Subcutaneous adipose tissue (tissue), 4 donors: ENCODE data around the gene MGA. TPM values are rescaled to one million over a fixed set of nuclear protein-coding genes. Genes with fewer than 3 reads are reported as not detected.

Experiments used
- total RNA-seq, 4 donors: library from RNA; depleted of rRNA; stranded (reverse); fragments of >200 nt; gene quantifications; one replicate each; pipeline ENCODE4 v1.1.0, GENCODE V29; 2016
- TF ChIP-seq, protein P1 (sequence below): fragments of 450-650 bp; IDR thresholded peaks from one replicate; pipeline ENCODE4 v1.5.1; 2016; ENCODE audit warnings: low read depth, mild to moderate bottlenecking, control low read depth, antibody characterized with exemption, moderate library complexity

The MGA gene
- total RNA-seq, 4 donors from 2014 or later, result 29.1 to 43.4 (median 33.3) TPM

DNA sequence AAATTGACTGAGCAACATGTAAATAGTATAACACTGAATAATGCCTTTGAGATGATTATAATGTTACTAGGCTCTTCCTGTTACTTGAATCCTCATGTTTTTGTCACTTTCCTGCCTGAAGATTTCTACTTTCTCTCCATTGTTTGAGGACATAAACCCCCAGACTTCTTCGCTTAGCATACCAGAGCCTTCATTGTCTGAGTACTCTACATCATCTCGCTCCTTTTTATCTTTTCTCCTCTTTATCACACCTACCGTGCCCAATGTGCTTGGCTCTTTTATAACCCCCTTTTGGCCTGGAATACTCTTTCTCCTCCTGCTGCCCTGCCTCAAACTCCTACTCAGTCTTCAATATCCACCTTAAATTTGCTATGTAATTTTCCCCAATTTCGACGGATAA, 30.3 kb upstream of the MGA start:
- TF ChIP-seq, protein P1, sequence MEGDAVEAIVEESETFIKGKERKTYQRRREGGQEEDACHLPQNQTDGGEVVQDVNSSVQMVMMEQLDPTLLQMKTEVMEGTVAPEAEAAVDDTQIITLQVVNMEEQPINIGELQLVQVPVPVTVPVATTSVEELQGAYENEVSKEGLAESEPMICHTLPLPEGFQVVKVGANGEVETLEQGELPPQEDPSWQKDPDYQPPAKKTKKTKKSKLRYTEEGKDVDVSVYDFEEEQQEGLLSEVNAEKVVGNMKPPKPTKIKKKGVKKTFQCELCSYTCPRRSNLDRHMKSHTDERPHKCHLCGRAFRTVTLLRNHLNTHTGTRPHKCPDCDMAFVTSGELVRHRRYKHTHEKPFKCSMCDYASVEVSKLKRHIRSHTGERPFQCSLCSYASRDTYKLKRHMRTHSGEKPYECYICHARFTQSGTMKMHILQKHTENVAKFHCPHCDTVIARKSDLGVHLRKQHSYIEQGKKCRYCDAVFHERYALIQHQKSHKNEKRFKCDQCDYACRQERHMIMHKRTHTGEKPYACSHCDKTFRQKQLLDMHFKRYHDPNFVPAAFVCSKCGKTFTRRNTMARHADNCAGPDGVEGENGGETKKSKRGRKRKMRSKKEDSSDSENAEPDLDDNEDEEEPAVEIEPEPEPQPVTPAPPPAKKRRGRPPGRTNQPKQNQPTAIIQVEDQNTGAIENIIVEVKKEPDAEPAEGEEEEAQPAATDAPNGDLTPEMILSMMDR, result no peak

DNA sequence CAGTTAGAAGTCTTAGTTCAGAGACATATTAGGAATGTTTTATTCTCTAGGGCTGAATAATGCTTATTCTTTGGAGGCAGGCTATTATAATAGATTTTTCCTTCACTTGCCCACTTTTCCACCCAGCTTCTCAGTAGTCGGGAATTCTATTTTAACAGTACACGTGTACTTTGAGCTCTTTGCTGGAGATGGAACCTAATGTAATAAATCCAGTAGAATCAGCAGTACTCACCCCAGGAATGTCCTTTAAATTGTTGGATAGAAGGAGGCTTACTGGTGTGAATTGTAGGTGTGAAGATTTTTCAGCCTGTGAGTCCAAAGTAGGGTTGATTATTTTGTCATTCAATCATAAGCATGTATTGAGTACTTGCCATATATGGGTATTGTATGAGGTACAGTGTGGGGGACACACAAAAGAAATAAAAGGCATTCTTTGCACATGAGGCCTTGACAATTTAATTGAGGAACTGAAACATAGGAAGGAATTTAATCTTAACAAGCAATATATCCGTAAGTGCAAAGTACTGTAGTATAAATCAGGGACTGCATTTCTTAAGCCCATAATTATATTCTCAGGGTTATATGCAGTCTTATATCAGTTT, 29.5 kb upstream of the MGA start:
- TF ChIP-seq, protein P1, result no peak

DNA sequence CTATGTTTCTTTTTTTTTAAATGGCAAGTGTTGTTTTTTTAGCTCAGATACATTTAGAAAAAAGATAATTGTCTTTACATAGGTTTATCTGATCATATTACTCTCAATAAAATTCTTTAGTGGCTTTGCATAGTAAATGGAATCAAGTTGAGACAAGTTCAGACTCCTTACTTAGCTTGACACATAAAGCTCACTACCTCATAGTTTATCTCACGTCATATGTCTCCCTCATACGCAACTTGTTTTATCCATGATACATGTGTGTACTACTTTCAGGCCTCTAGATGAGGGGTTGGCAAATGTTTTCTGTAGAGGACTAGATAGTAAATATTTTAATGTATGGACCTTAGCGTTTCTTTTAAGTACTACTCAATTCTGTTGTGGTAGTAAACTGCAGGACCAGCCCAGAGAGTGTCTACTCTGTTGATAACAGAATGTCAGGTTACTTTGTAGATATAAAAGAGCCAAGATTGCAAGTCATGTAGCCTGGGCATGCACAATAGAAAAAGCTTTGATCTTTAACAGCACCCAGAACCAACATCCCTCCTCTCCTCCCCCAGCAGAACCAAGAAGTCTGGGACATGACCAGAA, 28.2 kb upstream of the MGA start:
- TF ChIP-seq, protein P1, result no peak

DNA sequence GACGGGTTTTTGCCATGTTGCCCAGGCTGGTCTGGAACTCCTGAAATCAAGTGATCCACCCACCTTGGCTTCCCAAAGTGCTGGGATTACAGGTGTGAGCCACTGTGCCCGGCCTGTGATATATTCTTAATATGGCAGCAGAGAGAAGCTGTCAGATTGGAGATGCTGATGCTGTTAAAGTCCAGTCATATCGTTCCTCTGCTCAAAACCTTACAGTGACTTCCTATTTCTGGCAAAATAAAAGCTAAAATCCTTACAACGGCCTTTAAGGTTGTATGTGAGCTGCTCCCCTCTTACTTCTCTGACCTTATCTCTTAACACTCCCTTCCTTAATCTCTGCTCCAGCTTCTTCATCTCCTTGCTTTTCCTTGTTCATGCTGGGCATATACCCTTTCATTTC, 26.6 kb upstream of the MGA start:
- TF ChIP-seq, protein P1, result no peak

DNA sequence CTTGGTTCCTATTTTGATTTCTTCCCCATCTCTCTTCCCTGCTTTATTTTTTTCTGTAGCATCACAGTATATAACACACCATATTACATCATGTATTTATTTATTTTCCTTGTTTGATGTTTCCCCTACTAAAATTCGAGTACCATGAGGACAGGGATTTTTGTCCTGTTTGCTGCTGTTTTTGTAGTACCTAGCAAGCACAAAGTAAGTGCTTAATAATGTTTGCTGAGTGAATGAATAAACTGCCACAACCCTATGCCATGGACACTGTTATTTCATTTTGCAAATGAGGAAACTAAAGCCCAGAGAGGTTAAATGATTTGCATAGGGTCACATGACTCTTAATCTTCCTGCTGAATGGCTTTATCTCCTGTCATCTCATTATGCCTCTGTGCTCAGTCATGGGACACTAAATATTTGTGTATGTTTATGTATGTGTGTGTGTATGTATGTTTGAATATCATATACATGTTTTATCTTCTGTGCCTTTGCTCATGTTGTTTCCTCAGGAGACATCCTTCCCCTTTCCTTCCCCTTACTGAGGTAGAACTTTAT, 26.1 kb upstream of the MGA start:
- TF ChIP-seq, protein P1, result no peak

DNA sequence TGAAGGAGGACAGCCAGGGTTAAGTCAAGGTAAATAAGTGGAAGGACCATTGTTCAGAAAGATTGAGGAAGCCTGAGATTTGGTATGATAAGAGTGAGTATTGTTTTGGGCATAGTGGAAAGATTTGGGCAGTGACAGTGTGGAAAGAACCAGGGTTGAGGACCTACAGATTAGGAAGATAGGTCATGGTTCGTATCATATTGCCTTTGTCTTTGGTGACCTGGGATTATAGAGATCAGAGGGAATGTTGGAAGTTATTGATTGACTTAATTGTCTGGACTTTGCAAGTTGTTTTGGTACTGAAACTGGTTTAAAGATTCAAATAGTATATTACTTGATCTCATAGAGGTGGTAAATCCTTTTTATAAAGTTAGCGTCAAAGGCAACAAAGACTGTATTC, 23.1 kb upstream of the MGA start:
- TF ChIP-seq, protein P1, result no peak

DNA sequence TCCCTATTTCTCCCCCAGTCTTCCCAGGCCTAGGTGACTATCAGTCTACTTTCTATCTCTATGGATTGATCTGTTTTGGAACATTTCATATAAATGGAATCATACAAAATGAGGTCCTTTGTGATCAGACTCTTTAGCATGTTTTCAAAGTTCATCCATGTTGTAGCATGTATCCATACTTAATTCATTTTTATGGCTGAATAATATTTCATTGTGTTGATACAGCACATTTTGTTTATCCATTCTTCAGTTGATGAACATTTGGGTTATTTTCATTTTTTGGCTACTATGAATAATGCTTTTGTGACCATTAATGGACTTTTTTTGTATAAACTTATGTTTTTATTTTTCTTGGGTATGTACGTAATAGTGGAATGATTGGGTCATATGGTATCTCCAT, 19.2 kb upstream of the MGA start:
- TF ChIP-seq, protein P1, result no peak
